Small intestine (tissue), 7 donors: ENCODE measurements around the gene P2RX7. TPM values are rescaled to one million over a fixed set of nuclear protein-coding genes. Genes with fewer than 3 reads are reported as not detected.
A peak's percentile ranks its signal among the peaks of the same experiment; 100 is the strongest.
"Not testable (repeated sequence)": the region's sequence is repeated elsewhere in the genome, so short reads cannot be mapped to it uniquely, and the experiment has no call there.

ENCODE experiments used
- DNase-seq, 2 donors: peaks; one replicate each; pipeline versions ENCODE4 v3.0.0 to v3.0.0-alpha.2; 2013
- FAIRE-seq: peaks from 2 replicates; lab custom pipeline; 2012; peaks lifted over from hg19 to GRCh38; lab: Jason Lieb, UNC
- H3K27ac ChIP-seq, 3 donors: one replicate each; pipeline ENCODE4 v1.5.1; 2013; ENCODE audit warnings: low read length in 2 of 3, mild to moderate bottlenecking in 2 of 3, control low read depth in 1 of 3, inconsistent platforms in 1 of 3, low read depth in 1 of 3, moderate library complexity in 1 of 3
- H3K27me3 ChIP-seq, 3 donors: one replicate each; pipeline ENCODE4 v1.6.1; 2013; ENCODE audit warnings: low read length in 3 of 3, inconsistent platforms in 1 of 3; ENCODE audit not compliant: control insufficient read depth in 3 of 3, insufficient read depth in 3 of 3
- H3K36me3 ChIP-seq, 3 donors: one replicate each; pipeline ENCODE4 v1.6.1; 2013; ENCODE audit warnings: low read length in 3 of 3, inconsistent platforms in 1 of 3, low read depth in 1 of 3, mild to moderate bottlenecking in 1 of 3, moderate library complexity in 1 of 3; ENCODE audit not compliant: control insufficient read depth in 3 of 3, insufficient read depth in 2 of 3
- H3K4me1 ChIP-seq, 3 donors: one replicate each; pipeline ENCODE4 v1.6.1; 2013; ENCODE audit warnings: low read length in 2 of 3, inconsistent platforms in 1 of 3, low read depth in 1 of 3, mild to moderate bottlenecking in 1 of 3, moderate library complexity in 1 of 3; ENCODE audit not compliant: control insufficient read depth in 3 of 3, insufficient read depth in 2 of 3
- H3K4me3 ChIP-seq, 3 donors: one replicate each; pipeline ENCODE4 v1.5.1; 2013; ENCODE audit warnings: low read length in 3 of 3, control low read depth in 1 of 3, inconsistent platforms in 1 of 3, low read depth in 1 of 3, mild to moderate bottlenecking in 1 of 3, moderate library complexity in 1 of 3
- H3K9me3 ChIP-seq, 2 donors: one replicate each; pipeline ENCODE4 v1.6.1; 2013; ENCODE audit warnings: low read depth in 1 of 2, low read length in 1 of 2; ENCODE audit not compliant: control insufficient read depth in 2 of 2, insufficient read depth in 1 of 2
- WGBS, 3 donors: extraction: QIAGEN DNeasy Blood & Tissue Kit; methylation state at CpG; one replicate each; pipeline ENCODE4 v1.1.7; 2013; 5-methylcytosine and 5-hydroxymethylcytosine counted together
- polyA plus RNA-seq, 4 donors: library from polyadenylated mRNA; stranded (reverse) in 3 of 4; unstranded in 1 of 4; fragments of 200-250 nt in 3 of 4; fragments of 120-200 nt in 1 of 4; gene quantifications; one replicate each; pipeline versions ENCODE4 v1.2.1 to v1.2.3, GENCODE V29; 2013
- donor health status: healthy with polysubstance abuse.
- donor health status: control.
- donor health status: control.
- donor health status: Bipolar disorder and iron deficiency.
- donor health status: healthy.

Gene P2RX7
- polyA plus RNA-seq, 4 donors = 0.27 to 0.66 (median 0.62) TPM; not detected in 1

- Histone ChIP-seq H3K4me1 (peaks cover 0 to 21% (median 0%) of the 10 kb centered on the region in 3 donors), H3K27me3 (no peaks in the 10 kb centered on the region), H3K4me3 (no peak overlapping the region), H3K27ac (peak overlapping the region in 2 of 3 donors; percentile 63 to 75), H3K9me3 (no peaks in the 10 kb centered on the region), H3K36me3 (peaks cover 4 to 82% (median 10%) of the 10 kb centered on the region in 3 donors)
- 43 to 68% (median 59%) methylated on average over 19 of the region's 19 CpGs for WGBS, 3 donors
- FAIRE-seq = no peak
- peak in 1 of 2 donors; percentile 74 for DNase-seq
Measured at GRCh38 chr12:121223292-121224285, 90.9 kb downstream of the P2RX7 start.

- peaks cover 0 to 5% of the 10 kb centered on the region in 2 donors for H3K9me3 ChIP-seq
- DNase-seq = peak in 1 of 2 donors; percentile 36
- H3K27me3 ChIP-seq = no peaks in the 10 kb centered on the region
- H3K36me3 ChIP-seq = peaks cover 4 to 84% (median 15%) of the 10 kb centered on the region in 3 donors
- peak overlapping the region in 1 of 3 donors; percentile 11 for H3K27ac ChIP-seq
- no peak for FAIRE-seq
- H3K4me3 ChIP-seq = no peak overlapping the region
- WGBS, 3 donors = 63 to 82% (median 68%) methylated on average over 8 of the region's 8 CpGs
- H3K4me1 ChIP-seq = peaks cover 0 to 25% (median 0%) of the 10 kb centered on the region in 3 donors
Measured at GRCh38 chr12:121224591-121224990, 91.9 kb downstream of the P2RX7 start.

- Histone ChIP-seq H3K4me3 (no peak overlapping the region), H3K27me3 (no peaks in the 10 kb centered on the region), H3K9me3 (peaks cover 0 to 5% of the 10 kb centered on the region in 2 donors), H3K4me1 (peaks cover 0 to 35% (median 0%) of the 10 kb centered on the region in 3 donors), H3K36me3 (peaks cover 4 to 87% (median 12%) of the 10 kb centered on the region in 3 donors), H3K27ac (peak overlapping the region in 2 of 3 donors; percentile 92 to 94)
- FAIRE-seq = no peak
- 84 to 88% (median 86%) methylated on average over 8 of the region's 8 CpGs for WGBS, 3 donors
- no peak for DNase-seq
Measured at GRCh38 chr12:121226399-121226798, 93.7 kb downstream of the P2RX7 start.

- FAIRE-seq, H3K9me3 ChIP-seq, H3K4me3 ChIP-seq, H3K27me3 ChIP-seq, DNase-seq: not testable (repeated sequence)
- H3K36me3 ChIP-seq = peaks cover 1 to 86% (median 9%) of the 10 kb centered on the region in 3 donors
- peak overlapping the region; percentile 27 to 94 (median 92) for H3K27ac ChIP-seq
- H3K4me1 ChIP-seq = peaks cover 0 to 35% (median 0%) of the 10 kb centered on the region in 3 donors
- WGBS, 3 donors = 87 to 90% (median 90%) methylated on average over 8 of the region's 8 CpGs
Measured at GRCh38 chr12:121226871-121227270, 94.2 kb downstream of the P2RX7 start.

- Histone ChIP-seq H3K36me3 (peaks cover 0 to 86% (median 9%) of the 10 kb centered on the region in 3 donors), H3K27me3 (no peaks in the 10 kb centered on the region), H3K4me1 (peaks cover 0 to 35% (median 0%) of the 10 kb centered on the region in 3 donors), H3K4me3 (no peak overlapping the region), H3K9me3 (peaks cover 0 to 5% of the 10 kb centered on the region in 2 donors), H3K27ac (peak overlapping the region; percentile 27 to 94 (median 92))
- FAIRE-seq (no peak), DNase-seq (peak; percentile 79 to 94)
- WGBS, 3 donors = 11 to 54% (median 20%) methylated on average over 9 of the region's 9 CpGs
Measured at GRCh38 chr12:121227294-121227693, 94.6 kb downstream of the P2RX7 start.

- peaks cover 0 to 86% (median 12%) of the 10 kb centered on the region in 3 donors for H3K36me3 ChIP-seq
- H3K4me3 ChIP-seq = no peak overlapping the region
- peak overlapping the region in 2 of 3 donors; percentile 46 to 94 for H3K27ac ChIP-seq
- FAIRE-seq = no peak
- WGBS, 3 donors = 87 to 95% (median 90%) methylated on average over 24 of the region's 24 CpGs
- H3K4me1 ChIP-seq = peaks cover 0 to 35% (median 0%) of the 10 kb centered on the region in 3 donors
- H3K27me3 ChIP-seq = no peaks in the 10 kb centered on the region
- DNase-seq = peak; percentile 75 to 83
- H3K9me3 ChIP-seq = peaks cover 0 to 5% of the 10 kb centered on the region in 2 donors
Measured at GRCh38 chr12:121228919-121229665, 96.4 kb downstream of the P2RX7 start.

GRCh38 chr12:121229826-121230537, 97.3 kb downstream of the P2RX7 start:
- FAIRE-seq = not testable (repeated sequence)

More at GRCh38 chr12:121229826-121230537, 97.3 kb downstream of the P2RX7 start:
- not testable (repeated sequence) for H3K9me3 ChIP-seq, H3K27me3 ChIP-seq, H3K4me3 ChIP-seq
- peak; percentile 79 to 92 for DNase-seq
- WGBS, 3 donors = 32 to 43% (median 42%) methylated on average over 19 of the region's 19 CpGs
- Histone ChIP-seq H3K4me1 (peaks cover 0 to 35% (median 0%) of the 10 kb centered on the region in 3 donors), H3K36me3 (peaks cover 0 to 86% (median 12%) of the 10 kb centered on the region in 3 donors), H3K27ac (peak overlapping the region in 1 of 3 donors; percentile 94)
